GM21825 (cell line): ENCODE measurements around the gene USP36.
A peak's percentile ranks its signal among the peaks of the same experiment; 100 is the strongest.
"Not testable (repeated sequence)": the region's sequence is repeated elsewhere in the genome, so short reads cannot be mapped to it uniquely, and the experiment has no call there.

Source experiments
- ATAC-seq: cut with Tn5 transposase; IDR thresholded peaks from one replicate; pipeline ENCODE4 v1.9.1; 2021; ENCODE audit warnings: mild to moderate bottlenecking, moderate library complexity; ENCODE audit not compliant: unreplicated experiment

USP36 gene

DNA sequence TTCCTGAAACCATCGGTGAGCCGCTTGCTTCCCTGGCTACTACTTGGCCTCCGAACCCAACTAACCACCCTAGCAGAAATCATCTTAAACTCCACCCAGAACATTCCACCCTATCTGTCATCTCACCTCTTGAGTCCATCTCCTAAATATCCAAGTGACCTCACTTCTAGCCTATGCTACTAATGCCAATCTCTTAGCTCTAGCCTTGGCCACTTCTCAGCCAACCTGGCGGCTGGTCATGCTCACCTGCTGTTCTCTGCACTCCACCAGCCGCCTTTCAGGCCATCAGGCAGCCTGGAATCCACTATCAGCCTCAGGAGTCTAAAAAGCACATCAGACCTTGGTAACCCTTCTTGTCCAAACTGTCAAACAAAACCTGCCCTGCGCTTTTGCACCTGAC is 46.6 kb downstream of the USP36 start:
- no peak for ATAC-seq

DNA sequence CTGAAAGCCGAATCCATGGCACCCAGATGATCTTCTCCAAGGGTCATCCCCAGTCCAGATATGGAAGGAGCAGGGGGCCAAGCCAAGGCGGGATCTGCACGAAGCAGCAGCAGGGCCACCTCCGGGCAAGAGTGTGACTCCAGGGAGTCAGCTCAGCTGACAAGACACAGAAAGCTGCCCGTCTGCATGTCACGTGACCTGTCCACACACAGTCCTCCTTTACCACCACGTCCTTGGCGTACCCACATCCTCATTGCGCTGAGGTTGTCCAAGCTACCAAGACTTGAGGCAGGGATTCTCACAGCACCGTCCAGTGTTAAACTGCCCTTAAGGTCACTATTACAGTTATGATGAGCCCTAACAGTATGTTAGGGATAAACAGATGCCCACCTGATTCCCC is 47.2 kb downstream of the USP36 start:
- ATAC-seq, result no peak

DNA sequence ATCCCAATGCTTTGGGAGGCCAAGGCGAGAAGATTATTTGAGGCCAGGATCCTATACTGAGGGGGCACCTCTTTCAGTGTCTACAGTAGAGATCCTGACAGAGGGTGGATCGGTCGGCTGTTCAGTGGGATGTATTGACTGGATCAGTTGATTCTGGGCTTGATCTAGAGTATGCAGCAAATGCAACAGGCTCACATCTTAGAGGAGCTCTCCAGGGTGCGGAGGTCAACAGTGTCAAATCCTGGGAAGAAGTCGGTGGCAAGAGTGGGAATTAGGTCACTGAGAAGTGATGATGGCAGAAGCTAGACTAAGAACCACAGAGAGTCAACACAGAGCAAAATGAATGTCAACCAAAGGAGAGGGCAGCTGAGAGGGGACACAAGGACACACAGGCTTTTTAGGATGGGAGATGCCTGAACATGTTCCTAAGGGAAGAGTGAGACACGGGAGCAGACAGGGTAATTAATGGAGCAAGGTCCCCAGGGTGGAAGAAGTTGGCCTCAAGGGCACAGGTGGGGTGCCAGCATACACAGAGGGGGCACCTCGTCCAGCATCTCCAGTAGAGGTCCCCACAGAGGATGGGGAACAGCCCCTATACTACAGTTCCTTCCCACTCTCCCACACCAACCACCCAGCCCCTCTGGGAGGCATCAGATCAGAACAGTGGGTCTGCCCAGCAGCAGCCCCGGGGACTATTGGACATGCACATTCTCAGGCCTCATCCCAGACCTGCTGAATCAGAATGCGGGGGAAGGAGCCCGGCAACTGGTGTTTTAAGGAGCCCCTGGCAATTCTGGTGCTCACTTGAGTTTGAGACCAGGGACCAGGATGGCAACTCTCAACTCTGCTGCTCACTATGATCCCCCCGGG is 48.5 kb downstream of the USP36 start:
- no peak for ATAC-seq

DNA sequence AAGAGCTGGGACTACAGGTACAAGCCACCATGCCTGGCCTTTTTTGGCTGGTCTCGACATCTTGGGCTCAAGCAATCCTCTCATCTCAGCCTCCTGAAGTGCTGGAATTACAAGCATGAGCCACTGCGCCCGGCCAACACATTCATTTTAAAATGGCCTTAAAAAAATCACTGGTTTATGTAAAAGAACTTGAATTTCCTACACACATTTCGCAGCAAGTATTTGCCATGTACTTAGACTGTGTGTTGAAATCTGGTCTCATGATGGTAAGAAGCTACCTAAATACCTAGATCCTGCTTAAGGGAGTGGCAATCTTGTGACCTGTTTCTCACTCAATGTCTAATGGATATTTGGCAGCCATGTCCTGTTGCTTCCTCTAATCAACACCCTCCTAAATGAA is 50.1 kb downstream of the USP36 start:
- no peak for ATAC-seq

DNA sequence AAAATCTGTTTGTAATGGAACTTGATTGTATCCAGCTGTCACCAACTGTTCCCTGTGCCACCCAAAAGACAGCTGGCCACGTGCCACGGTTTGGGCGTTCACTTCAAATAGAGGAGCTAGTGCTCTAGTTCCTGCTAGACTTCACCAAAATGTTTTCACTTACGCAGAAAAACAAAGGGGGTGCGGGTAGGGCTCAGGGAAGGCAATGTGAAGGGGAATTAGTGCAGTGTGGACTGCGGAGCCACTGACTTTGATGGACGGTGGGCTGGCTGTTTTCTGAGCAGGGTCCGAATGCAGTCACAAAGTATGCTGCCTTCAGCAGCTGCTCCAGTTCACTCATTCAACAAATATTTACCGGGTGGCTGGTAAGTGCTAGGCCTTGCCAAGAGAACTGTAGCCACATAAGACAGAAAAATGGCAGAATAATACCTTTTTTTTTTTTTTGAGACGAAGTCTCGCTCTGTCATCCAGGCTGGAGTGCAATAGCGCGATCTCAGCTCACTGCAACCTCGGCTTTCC is 50.9 kb downstream of the USP36 start:
- no peak for ATAC-seq

DNA sequence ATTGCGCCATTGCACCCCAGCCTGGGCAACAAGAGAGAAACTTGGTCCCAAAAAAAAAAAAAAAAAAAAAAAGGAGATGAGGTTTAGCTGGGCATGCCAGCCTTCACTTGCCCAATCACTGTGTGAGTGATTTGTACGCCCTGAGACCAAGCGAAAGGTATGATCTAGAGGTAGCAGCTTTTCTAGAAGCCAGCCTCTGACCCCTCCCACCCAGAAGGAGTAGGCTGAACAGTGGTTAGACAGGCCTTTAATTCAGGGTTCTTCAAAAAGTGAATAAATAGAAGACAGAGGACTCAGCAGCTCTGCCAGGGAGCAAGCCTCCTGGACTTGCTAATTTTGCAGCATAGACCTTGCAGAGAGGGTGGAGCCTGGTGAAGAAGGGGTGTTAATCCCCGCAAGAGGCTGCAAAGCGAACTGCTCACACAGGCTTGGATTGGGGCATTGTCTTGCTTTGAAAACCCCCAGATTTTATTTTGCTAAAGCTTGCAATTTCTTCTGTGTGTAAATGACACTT is 51.4 kb downstream of the USP36 start:
- ATAC-seq, result no peak

DNA sequence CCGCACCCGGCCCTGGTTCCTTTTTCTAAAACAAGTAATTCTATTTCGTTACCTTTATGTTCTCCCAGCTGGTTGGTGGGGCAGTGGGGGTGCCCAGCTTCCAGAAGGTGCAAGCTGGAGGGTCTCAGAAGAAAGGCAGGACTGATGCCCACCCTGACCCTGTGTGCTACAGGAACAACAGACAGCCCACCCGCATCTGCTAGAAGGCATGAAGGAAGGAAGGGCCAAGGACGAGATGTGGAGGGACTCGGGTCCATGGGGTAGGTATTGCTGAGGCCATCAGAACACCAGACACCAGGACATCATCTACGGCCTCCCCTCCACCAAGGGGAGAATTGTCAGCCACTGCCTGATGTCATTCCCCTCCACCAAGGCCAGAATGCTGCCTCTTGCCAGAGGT is 52.2 kb downstream of the USP36 start:
- no peak for ATAC-seq

DNA sequence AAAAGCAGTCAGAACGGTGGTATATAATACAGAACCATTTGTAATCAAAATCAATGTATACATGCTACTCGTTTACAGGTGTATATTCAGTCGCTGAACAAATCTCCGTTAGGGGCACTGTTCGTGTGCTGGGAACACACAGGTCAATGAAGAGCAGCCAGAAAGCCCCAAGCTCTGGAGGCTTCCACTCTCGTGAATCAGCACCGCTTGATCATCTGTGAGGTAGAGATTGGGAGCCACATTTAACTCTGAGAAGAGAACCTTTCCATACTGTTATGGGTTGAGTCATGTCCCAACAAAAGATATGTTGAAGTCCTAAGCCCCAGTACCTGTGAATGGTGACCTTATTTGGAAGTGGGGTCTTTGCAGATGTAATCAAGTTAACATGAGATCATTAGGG is 53.2 kb downstream of the USP36 start:
- no peak for ATAC-seq

DNA sequence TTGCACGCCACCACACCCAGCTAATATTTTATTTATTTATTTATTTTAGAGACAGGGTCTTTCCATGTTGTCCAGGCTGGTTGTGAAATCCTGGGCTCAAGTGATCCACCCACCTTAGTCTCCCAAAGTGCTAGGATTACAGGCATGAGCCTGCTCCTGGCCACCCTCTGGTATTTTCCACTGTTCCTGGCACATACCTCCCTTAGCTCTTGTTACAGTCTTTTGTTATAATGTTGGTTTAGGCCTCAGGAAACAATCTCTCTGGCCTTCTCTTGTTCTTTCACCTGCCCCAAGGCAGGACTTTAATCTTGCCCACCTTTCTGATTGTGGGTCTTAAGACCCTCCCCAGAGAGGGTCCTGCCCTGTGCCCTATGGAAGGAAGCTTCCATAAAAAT is 55.0 kb downstream of the USP36 start:
- ATAC-seq, result no peak

DNA sequence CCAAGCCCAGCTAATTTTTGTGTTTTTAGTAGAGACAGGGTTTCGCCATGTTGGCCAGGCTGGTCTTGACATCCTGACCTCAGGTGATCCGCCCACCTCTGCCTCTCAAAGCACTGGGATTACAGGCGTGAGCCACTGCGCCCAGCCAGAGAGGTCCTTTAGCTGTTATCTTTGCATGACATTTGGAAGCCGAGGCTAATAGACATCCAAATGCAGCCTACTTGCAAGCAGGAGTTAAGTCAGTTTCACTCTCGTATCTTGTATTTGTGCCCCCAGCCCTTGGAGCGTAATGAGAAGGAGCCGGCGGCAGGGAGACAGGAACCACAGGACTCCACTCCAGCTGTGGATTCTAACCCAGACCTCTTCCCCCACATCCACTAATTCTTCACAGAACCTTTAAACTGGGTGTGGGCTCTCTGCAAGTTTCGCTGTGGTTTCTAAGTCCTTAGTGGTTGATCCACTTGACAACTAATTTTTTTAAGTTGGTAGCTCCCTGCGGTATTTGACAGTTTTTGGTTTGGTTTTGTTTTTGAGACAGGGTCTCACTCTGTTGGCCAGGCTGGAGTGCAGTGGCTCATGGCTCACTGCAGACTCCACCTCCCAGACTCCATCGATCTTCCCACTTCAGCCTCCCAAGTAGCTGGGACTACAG is 55.5 kb downstream of the USP36 start:
- no peak for ATAC-seq

DNA sequence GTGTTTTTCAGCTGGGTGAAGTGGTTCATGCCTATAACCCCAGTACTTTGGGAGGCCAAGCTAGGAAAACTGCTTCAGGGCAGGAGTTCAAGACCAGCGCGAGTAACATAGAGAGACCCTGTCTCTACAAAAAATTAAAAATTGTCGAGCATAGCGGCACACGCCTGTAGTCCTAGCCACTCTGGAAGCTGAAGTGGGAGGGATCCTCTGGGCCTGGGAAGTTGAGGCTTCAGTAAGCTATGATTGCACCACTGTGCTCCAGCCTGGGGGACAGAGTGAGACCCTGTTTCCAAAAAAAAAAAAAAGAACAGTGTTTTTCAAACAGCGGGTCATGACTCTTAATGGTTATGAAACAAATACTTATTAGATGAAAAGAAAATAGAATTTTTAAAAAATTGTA is 56.3 kb downstream of the USP36 start:
- ATAC-seq, result no peak

DNA sequence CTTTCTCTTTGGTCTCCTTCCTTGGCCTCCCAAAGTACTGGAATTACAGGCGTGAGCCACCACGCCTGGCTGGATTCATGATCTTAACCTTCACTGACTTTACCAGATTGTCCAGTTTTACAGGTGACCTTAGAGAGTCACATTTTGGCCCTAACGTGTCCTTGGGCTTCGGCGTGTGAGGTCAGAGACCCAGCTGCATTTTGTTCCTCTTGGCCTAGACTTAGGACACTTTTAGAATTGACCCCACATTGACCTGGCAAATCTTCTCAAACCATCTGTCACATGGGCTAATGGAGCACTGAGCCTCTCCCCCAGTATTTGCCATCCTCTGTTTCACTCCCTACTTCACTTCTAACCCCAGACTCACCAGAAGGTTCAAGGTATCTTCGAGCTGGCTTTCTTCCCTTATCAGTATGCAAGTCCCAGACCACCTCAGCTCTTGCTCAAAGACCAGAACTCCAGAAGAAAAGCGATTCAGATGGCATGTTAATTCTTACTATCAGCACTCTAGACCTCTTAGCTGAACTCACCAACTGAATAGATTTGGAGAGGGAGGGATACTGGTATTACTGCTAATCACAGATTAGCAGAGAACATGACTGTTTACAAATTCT is 56.8 kb downstream of the USP36 start:
- no peak for ATAC-seq

DNA sequence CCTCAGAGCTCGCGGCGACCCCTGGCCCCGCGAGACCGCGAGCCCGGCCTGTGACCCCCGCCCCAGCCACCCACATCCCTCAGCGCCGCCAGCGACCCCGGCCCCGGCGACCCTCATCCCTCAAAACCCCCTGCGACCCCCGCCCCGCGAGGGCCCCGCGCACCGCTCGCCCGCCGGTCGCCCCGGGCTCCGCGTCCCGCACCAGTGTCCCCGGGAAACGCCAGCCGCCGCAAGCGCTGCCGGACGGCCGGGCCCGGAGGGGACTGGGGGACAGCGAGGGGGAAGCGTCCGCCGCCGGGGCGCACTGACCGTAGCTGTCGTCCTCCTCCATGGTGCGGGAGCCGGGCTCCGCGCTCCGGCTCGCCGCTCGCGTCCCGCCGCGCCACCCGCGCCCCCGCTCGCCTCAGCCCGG is 58.7 kb downstream of the USP36 start, which contains the start of gene CYTH1:
Gene CYTH1 (minus strand): TSS at position 381 of the 412 bp plus-strand sequence. CDS start 50 bp downstream, at position 331.
- ATAC-seq, result peak; percentile 14

DNA sequence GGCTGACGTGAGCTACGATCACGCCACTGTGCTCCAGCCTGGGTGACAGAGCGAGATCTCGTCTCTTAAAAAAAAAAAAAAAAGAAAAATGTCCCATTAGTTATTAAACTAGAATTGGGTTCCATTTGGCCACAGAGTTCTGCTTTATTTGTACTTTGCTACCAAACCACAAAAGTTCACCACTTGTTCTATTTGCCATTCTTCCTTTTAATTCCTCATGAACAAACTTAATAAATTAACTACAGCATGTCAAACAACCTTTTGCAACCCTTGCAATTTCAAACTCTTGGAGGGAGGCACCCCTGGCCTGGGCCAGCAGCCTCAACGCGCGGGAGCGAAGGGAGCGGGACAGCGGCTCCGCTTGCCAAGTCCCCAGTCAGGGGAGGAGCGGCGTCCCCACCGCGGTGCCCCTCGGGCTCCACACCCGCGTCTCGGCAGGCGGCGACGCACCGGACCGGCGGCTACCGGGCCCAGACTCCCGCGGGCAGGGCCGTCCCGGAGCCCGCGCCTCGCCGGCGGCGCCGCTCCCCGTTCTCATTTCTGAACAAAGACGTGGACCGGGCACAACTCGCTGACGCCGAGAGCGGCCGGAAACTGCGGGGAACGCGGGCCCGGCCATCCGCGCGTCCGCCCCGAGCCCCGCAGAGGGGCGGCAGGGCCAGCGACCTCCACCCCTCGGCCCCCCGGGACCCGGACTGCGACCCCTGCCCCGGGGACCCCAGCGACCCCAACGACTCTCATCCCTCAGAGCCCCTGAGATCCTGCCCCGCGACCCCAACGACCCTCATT is 59.3 kb downstream of the USP36 start:
- peak; percentile 21 for ATAC-seq

DNA sequence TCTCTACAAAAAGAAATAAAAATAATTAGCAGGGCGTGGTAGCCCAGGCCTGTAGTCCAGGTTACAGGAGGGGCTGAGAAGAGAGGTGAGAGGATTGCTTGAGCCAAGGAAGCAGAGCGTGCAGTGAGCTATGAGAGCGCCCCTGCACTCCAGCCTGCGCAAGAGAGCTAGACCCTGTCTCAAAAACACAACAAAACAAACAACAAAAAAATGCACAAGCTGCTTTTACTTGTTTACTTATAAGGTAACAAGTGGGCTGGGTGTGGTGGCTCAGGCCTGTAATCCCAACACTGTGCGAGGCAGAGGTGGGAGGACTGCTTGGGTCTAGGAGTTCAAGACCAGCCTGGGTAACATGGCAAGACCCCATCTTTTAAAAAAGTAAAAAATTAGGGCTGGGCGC is 60.3 kb downstream of the USP36 start:
- ATAC-seq, result no peak

DNA sequence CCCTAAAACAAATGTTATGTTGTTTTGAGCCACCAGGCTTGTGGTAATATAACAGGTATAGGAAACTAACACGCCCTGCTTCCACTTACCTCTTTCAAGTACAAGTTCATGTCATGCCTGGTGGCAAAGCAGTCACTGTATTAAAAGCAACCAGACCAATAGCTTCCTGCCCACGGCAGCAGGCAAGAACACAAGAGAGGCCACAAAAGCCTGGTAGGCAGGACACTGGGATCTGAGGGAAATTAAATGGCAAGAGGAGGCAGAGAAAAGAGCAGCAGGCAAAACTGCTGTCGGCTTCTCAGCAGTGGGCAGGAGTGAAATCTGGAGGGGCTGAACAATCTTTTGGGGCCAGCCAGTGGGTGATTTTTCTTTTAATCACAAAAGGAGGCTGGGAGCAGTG is 60.8 kb downstream of the USP36 start:
- ATAC-seq, result no peak

DNA sequence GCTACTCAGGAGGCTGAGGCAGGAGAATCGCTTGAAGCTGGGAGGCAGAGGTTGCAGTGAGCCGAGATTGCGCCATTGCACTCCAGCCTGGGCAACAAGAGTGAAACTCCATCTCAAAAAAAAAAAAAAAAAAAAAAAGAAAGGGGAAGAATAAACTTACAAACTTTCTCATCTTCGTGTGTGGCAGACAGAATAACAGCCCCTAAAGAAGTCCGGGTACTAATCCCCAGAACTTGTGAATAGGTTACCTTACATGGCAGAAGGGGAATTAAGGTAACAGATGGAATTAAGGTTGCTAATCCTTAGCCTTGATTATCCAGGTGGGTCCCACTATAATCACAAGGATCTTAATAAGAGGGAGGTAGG is 61.3 kb downstream of the USP36 start:
- ATAC-seq, result not testable (repeated sequence)

DNA sequence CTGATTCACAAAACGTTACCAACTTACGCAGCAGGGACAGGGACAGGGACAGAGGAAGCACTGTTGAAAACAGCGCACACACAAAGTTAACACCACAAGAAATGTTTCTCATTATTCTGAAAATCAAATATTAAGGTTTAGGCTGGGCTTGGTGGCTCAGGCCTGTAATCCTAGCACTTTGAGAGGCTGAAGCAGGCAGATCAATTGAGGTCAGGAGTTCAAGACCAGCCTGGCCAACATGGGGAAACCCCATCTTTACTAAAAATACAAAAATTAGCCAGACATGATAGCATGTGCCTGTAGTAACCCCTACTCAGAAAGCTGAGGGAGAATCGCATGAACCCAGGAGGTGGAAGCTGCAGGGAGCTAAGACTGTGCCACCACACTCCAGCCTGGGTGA is 62.7 kb downstream of the USP36 start:
- no peak for ATAC-seq

DNA sequence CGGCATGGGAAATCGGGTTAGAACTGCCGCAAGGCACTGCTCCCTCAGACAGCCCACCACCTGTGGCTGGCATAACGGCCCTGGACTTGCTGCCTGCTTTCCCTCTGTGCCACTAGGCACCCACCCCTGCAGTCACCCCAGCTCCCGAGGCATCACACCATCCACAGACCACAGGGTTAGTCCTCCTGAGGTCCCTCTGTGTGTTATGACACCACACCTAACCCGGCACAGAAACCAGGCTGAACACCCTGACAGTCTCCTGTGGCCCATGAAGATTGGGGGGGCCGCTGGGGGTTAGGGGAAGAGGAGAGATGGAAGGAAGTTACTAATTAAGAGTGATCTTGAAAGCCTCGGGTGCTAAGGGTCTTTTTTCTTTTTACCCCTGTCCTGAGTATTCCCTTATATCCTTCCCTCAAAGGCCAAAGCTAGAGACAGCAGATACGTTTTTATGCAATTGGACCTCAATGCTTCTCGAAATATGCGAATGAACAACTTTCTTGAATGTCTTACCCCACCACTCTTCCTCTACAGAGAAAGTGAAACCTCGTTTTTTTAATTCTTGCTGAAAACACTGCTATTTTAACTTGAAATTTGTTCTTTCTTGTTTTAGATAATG is 65.5 kb downstream of the USP36 start:
- ATAC-seq, result peak; percentile 44

DNA sequence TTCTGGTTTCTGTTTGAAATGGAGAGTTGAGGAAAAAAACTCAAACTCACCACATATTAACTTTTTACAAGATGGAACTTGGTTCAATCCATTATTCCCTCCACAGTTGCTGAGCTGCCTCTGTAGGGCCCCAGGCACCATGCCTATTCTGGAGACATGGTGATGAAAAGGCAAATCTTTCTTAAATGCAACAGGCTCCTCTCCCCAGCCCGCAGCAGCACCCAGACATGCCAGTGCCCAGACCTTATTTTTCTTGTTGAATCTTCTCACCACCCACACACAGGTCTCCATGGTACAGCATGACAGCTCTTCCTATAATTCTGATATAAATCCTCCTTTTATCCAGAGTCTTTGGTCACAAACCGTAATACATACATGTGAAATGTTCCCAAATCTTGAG is 66.2 kb downstream of the USP36 start:
- ATAC-seq, result no peak
